Measurements from ENCODE around the gene ARID2.

The ARID2 gene

GRCh38 chr12:45727301-45727979 lies 2.1 kb upstream of the ARID2 start:
- ChIA-PET CTCF (interaction anchor here (0.5 to 8.2 kb wide), 13 partner anchors 10 to 187 kb away, joined by 3 to 82 read pairs (median 3); no protein-coding TSS in a partner anchor), POLR2A (interaction anchor here (0.8 to 2.7 kb wide), 4 partner anchors 10 to 184 kb away, joined by 3 to 6 read pairs (median 4); no protein-coding TSS in a partner anchor)
- Histone ChIP-seq H3K36me3 (ENCODE audit: control insufficient read depth in 4 of 4, insufficient read depth in 4 of 4, low read length in 3 of 4) (peaks cover 0 to 2% (median 0%) of the 10 kb centered on the region in 4 experiments), H3K9me3 (ENCODE audit: control extremely low read depth in 1 of 5, control insufficient read depth in 4 of 5, insufficient read depth in 2 of 5, low read depth in 1 of 5, low read length in 4 of 5) (no peaks in the 10 kb centered on the region), H3K4me1 (ENCODE audit: control extremely low read depth in 1 of 4, control insufficient read depth in 4 of 4, insufficient read depth in 4 of 4, low read length in 3 of 4) (peaks cover 10 to 50% (median 30%) of the 10 kb centered on the region in 4 experiments), H3K4me3 (ENCODE audit: control insufficient read depth in 1 of 7, extremely low read depth in 1 of 7, insufficient read depth in 4 of 7, low read depth in 2 of 7, low read length in 6 of 7) (peak overlapping the region; percentile 91 to 100 (median 98)), H3K27me3 (replicated peaks in 2 of 5; ENCODE audit: control insufficient read depth in 4 of 5, insufficient read depth in 5 of 5, low read length in 4 of 5) (no peaks in the 10 kb centered on the region), H3K27ac (ENCODE audit: insufficient read depth in 1 of 2, low read depth in 1 of 2, low read length in 2 of 2, poor library complexity in 1 of 2, severe bottlenecking in 2 of 2) (peak overlapping the region; percentile 99)
- 0% methylated on average over 28 of the region's 45 CpGs for WGBS (ENCODE audit: insufficient coverage)
- peak; percentile 99 to 100 (median 99) for DNase-seq

DNA sequence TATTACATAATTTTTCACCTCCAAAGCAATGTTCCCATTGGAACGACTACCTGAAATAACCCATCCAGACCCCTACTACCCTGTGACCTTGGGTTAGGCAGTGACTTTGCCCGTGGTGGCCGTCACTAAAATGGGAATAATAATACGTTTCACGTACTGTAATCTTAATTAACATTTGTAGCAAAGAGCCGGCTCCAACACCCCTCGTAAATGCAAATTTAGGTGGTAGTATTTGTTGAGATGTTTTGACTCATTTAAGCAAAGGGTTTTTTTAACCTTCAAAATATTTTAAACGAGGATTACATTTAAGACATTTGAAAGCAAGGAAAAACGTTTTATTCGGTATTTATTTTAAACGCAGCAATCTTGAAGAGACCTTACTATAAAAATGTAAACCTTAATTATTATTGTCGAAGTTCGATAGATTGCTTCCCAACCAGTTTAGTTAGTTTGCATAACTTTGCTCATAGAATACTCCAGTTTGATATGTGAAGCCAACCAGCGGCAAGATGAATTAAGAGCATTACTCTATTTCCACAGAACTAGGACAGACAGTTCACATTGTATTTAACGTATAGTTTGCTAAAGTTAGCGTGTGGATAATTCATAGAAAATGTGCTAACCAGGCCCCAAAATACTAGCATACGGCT lies 1.4 kb upstream of the ARID2 start:
- no peaks in the 10 kb centered on the region for H3K27me3 ChIP-seq (replicated peaks in 2 of 5; ENCODE audit: control insufficient read depth in 4 of 5, insufficient read depth in 5 of 5, low read length in 4 of 5)
- H3K36me3 ChIP-seq (ENCODE audit: control insufficient read depth in 4 of 4, insufficient read depth in 4 of 4, low read length in 3 of 4) = peaks cover 0 to under 1% (median 0%) of the 10 kb centered on the region in 4 experiments
- H3K4me1 ChIP-seq (ENCODE audit: control extremely low read depth in 1 of 4, control insufficient read depth in 4 of 4, insufficient read depth in 4 of 4, low read length in 3 of 4) = peaks cover 14 to 49% (median 35%) of the 10 kb centered on the region in 4 experiments
- 0% methylated on average over 1 of the region's 17 CpGs for WGBS (ENCODE audit: insufficient coverage)
- POLR2A ChIA-PET = interaction anchor here (0.8 to 2.7 kb wide), 8 partner anchors 8 to 184 kb away, joined by 3 to 7 read pairs (median 4); no protein-coding TSS in a partner anchor
- no peaks in the 10 kb centered on the region for H3K9me3 ChIP-seq (ENCODE audit: control extremely low read depth in 1 of 5, control insufficient read depth in 4 of 5, insufficient read depth in 2 of 5, low read depth in 1 of 5, low read length in 4 of 5)
- H3K4me3 ChIP-seq (ENCODE audit: control insufficient read depth in 1 of 7, extremely low read depth in 1 of 7, insufficient read depth in 4 of 7, low read depth in 2 of 7, low read length in 6 of 7) = peak overlapping the region in 6 of 7 experiments; percentile 91 to 100 (median 98)
- CTCF ChIA-PET = interaction anchor here (0.5 to 8.2 kb wide), 13 partner anchors 10 to 188 kb away, joined by 3 to 82 read pairs (median 4); no protein-coding TSS in a partner anchor
- H3K27ac ChIP-seq (ENCODE audit: insufficient read depth in 1 of 2, low read depth in 1 of 2, low read length in 2 of 2, poor library complexity in 1 of 2, severe bottlenecking in 2 of 2) = peak overlapping the region; percentile 99
- no peak for DNase-seq

GRCh38 chr12:45728630-45729232 lies 775 bp upstream of the ARID2 start:
- CTCF ChIA-PET = interaction anchor here (1.0 to 8.2 kb wide), 10 partner anchors 14 to 188 kb away, joined by 3 to 82 read pairs (median 4); no protein-coding TSS in a partner anchor
- H3K9me3 ChIP-seq (ENCODE audit: control extremely low read depth in 1 of 5, control insufficient read depth in 4 of 5, insufficient read depth in 2 of 5, low read depth in 1 of 5, low read length in 4 of 5) = no peaks in the 10 kb centered on the region
- H3K36me3 ChIP-seq (ENCODE audit: control insufficient read depth in 4 of 4, insufficient read depth in 4 of 4, low read length in 3 of 4) = peaks cover 0 to 2% (median 0%) of the 10 kb centered on the region in 4 experiments
- DNase-seq = peak; percentile 98 to 99 (median 99)
- POLR2A ChIA-PET = interaction anchor here (0.8 to 2.7 kb wide), 6 partner anchors 8 to 58 kb away, joined by 3 to 7 read pairs (median 4); no protein-coding TSS in a partner anchor
- WGBS (ENCODE audit: insufficient coverage) = 0% methylated on average over 17 of the region's 65 CpGs
- peak overlapping the region; percentile 65 to 100 (median 98) for H3K4me3 ChIP-seq (ENCODE audit: control insufficient read depth in 1 of 7, extremely low read depth in 1 of 7, insufficient read depth in 4 of 7, low read depth in 2 of 7, low read length in 6 of 7)
- peak overlapping the region; percentile 99 for H3K27ac ChIP-seq (ENCODE audit: insufficient read depth in 1 of 2, low read depth in 1 of 2, low read length in 2 of 2, poor library complexity in 1 of 2, severe bottlenecking in 2 of 2)
- peaks cover 18 to 50% (median 38%) of the 10 kb centered on the region in 4 experiments for H3K4me1 ChIP-seq (ENCODE audit: control extremely low read depth in 1 of 4, control insufficient read depth in 4 of 4, insufficient read depth in 4 of 4, low read length in 3 of 4)
- no peaks in the 10 kb centered on the region for H3K27me3 ChIP-seq (replicated peaks in 2 of 5; ENCODE audit: control insufficient read depth in 4 of 5, insufficient read depth in 5 of 5, low read length in 4 of 5)

GRCh38 chr12:45730084-45730347 lies 510 bp downstream of the ARID2 start:
- Histone ChIP-seq H3K27ac (ENCODE audit: insufficient read depth in 1 of 2, low read depth in 1 of 2, low read length in 2 of 2, poor library complexity in 1 of 2, severe bottlenecking in 2 of 2) (peak overlapping the region; percentile 96 to 98), H3K27me3 (replicated peaks in 2 of 5; ENCODE audit: control insufficient read depth in 4 of 5, insufficient read depth in 5 of 5, low read length in 4 of 5) (no peaks in the 10 kb centered on the region), H3K36me3 (ENCODE audit: control insufficient read depth in 4 of 4, insufficient read depth in 4 of 4, low read length in 3 of 4) (peaks cover 0 to 2% (median 0%) of the 10 kb centered on the region in 4 experiments), H3K9me3 (ENCODE audit: control extremely low read depth in 1 of 5, control insufficient read depth in 4 of 5, insufficient read depth in 2 of 5, low read depth in 1 of 5, low read length in 4 of 5) (no peaks in the 10 kb centered on the region), H3K4me3 (ENCODE audit: control insufficient read depth in 1 of 7, extremely low read depth in 1 of 7, insufficient read depth in 4 of 7, low read depth in 2 of 7, low read length in 6 of 7) (peak overlapping the region; percentile 83 to 100 (median 92)), H3K4me1 (ENCODE audit: control extremely low read depth in 1 of 4, control insufficient read depth in 4 of 4, insufficient read depth in 4 of 4, low read length in 3 of 4) (peaks cover 19 to 44% (median 34%) of the 10 kb centered on the region in 4 experiments)
- DNase-seq = no peak
- WGBS (ENCODE audit: insufficient coverage) = 0% methylated on average over 22 of the region's 26 CpGs
- CTCF ChIA-PET = interaction anchor here (1.1 to 8.2 kb wide), 5 partner anchors 12 to 184 kb away, joined by 3 to 82 read pairs (median 4); no protein-coding TSS in a partner anchor
- POLR2A ChIA-PET = interaction anchor here (0.6 to 1.0 kb wide), 2 partner anchors 15 to 93 kb away, joined by 3 read pairs; no protein-coding TSS in a partner anchor

- peak overlapping the region; percentile 96 to 98 for H3K27ac ChIP-seq (ENCODE audit: insufficient read depth in 1 of 2, low read depth in 1 of 2, low read length in 2 of 2, poor library complexity in 1 of 2, severe bottlenecking in 2 of 2)
- no peaks in the 10 kb centered on the region for H3K27me3 ChIP-seq (replicated peaks in 2 of 5; ENCODE audit: control insufficient read depth in 4 of 5, insufficient read depth in 5 of 5, low read length in 4 of 5)
- DNase-seq = peak; percentile 66 to 83 (median 75)
- ChIA-PET CTCF (interaction anchor here (1.1 to 8.2 kb wide), 4 partner anchors 11 to 184 kb away, joined by 3 to 82 read pairs (median 4); no protein-coding TSS in a partner anchor), POLR2A (interaction anchor here (0.6 to 1.0 kb wide), 2 partner anchors 14 to 93 kb away, joined by 3 read pairs; no protein-coding TSS in a partner anchor)
- H3K4me1 ChIP-seq (ENCODE audit: control extremely low read depth in 1 of 4, control insufficient read depth in 4 of 4, insufficient read depth in 4 of 4, low read length in 3 of 4) = peaks cover 19 to 44% (median 31%) of the 10 kb centered on the region in 4 experiments
- H3K36me3 ChIP-seq (ENCODE audit: control insufficient read depth in 4 of 4, insufficient read depth in 4 of 4, low read length in 3 of 4) = peaks cover 0 to 4% (median 1%) of the 10 kb centered on the region in 4 experiments
- no peaks in the 10 kb centered on the region for H3K9me3 ChIP-seq (ENCODE audit: control extremely low read depth in 1 of 5, control insufficient read depth in 4 of 5, insufficient read depth in 2 of 5, low read depth in 1 of 5, low read length in 4 of 5)
- H3K4me3 ChIP-seq (ENCODE audit: control insufficient read depth in 1 of 7, extremely low read depth in 1 of 7, insufficient read depth in 4 of 7, low read depth in 2 of 7, low read length in 6 of 7) = peak overlapping the region; percentile 83 to 100 (median 92)
- under 1% methylated on average over 44 of the region's 67 CpGs for WGBS (ENCODE audit: insufficient coverage)
Measured at GRCh38 chr12:45730348-45731189, 1.1 kb downstream of the ARID2 start.

GRCh38 chr12:45731190-45731775 lies 1.8 kb downstream of the ARID2 start:
- CTCF ChIA-PET = no interaction called here
- H3K27me3 ChIP-seq (replicated peaks in 2 of 5; ENCODE audit: control insufficient read depth in 4 of 5, insufficient read depth in 5 of 5, low read length in 4 of 5) = no peaks in the 10 kb centered on the region
- peak overlapping the region in 6 of 7 experiments; percentile 83 to 100 (median 94) for H3K4me3 ChIP-seq (ENCODE audit: control insufficient read depth in 1 of 7, extremely low read depth in 1 of 7, insufficient read depth in 4 of 7, low read depth in 2 of 7, low read length in 6 of 7)
- H3K9me3 ChIP-seq (ENCODE audit: control extremely low read depth in 1 of 5, control insufficient read depth in 4 of 5, insufficient read depth in 2 of 5, low read depth in 1 of 5, low read length in 4 of 5) = no peaks in the 10 kb centered on the region
- H3K27ac ChIP-seq (ENCODE audit: insufficient read depth in 1 of 2, low read depth in 1 of 2, low read length in 2 of 2, poor library complexity in 1 of 2, severe bottlenecking in 2 of 2) = peak overlapping the region; percentile 83 to 98
- POLR2A ChIA-PET = no interaction called here
- no peak for DNase-seq
- WGBS (ENCODE audit: insufficient coverage) = 60% methylated on average over 1 of the region's 4 CpGs
- H3K4me1 ChIP-seq (ENCODE audit: control extremely low read depth in 1 of 4, control insufficient read depth in 4 of 4, insufficient read depth in 4 of 4, low read length in 3 of 4) = peaks cover 19 to 43% (median 31%) of the 10 kb centered on the region in 4 experiments
- H3K36me3 ChIP-seq (ENCODE audit: control insufficient read depth in 4 of 4, insufficient read depth in 4 of 4, low read length in 3 of 4) = peaks cover 0 to 7% (median 1%) of the 10 kb centered on the region in 4 experiments

Measured in common myeloid progenitor, CD34-positive (primary cell).